GM23248 (cell line): Measurements from ENCODE around the gene ANO2.

Experiments
- EZH2 ChIP-seq: fragments of 200-600 bp; sonication (generic); IDR thresholded peaks from 2 replicates; pipeline ENCODE4 v1.6.1; 2018; ENCODE audit warnings: antibody characterized with exemption, mild to moderate bottlenecking; ENCODE audit not compliant: insufficient read depth, poor library complexity, severe bottlenecking
- EZH2phosphoT487 ChIP-seq: fragments of 200-600 bp; sonication (generic); IDR thresholded peaks from 2 replicates; pipeline ENCODE4 v1.6.1; 2018; ENCODE audit warnings: antibody characterized with exemption, moderate library complexity, mild to moderate bottlenecking, low read depth; ENCODE audit not compliant: insufficient read depth

DNA sequence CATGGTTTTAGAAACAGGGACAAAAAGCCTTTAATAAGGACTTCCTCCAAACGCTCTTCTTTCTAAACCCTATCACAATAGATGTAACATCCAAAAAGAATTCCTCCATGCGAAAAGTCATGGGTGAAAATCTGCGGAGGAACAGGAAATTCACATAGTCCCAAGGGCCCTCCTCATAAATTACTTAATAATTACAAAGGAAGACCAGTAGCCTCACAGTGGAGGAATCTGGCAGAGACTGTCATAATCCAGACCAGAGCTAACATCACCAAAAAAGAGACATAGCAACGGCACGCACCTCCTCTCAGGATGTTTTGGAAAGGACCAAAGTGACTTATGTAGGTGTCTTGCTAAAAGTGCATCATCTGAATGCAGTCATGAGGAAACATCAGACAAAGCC is 165.7 kb downstream of the ANO2 start:
- TF ChIP-seq EZH2 (no peak), EZH2phosphoT487 (no peak)
